Lung (tissue), 12 donors: ENCODE data around the gene STX7. TPM values are rescaled to one million over a fixed set of nuclear protein-coding genes. Genes with fewer than 3 reads are reported as not detected.

Experiments
- ATAC-seq: fragments of 200-7000 bp; cut with Tn5 transposase; one replicate; pipeline ENCODE4 v1.9.1; 2020; ENCODE audit warnings: moderate number of reproducible peaks; ENCODE audit not compliant: insufficient read depth, low FRiP score
- DNase-seq, 3 donors: peaks; one replicate each; pipeline ENCODE4 v3.0.0-alpha.2; 2013 to 2017
- H3K27ac ChIP-seq, 2 donors: one replicate each; pipeline ENCODE4 v1.5.1; 2013; ENCODE audit warnings: mild to moderate bottlenecking in 2 of 2, moderate library complexity in 2 of 2, control low read depth in 1 of 2, inconsistent platforms in 1 of 2, low read depth in 1 of 2, low read length in 1 of 2
- H3K27me3 ChIP-seq, 3 donors: one replicate each; pipeline ENCODE4 v1.5.1; 2013; ENCODE audit warnings: low read length in 2 of 3; ENCODE audit not compliant: control insufficient read depth in 3 of 3, insufficient read depth in 3 of 3
- H3K36me3 ChIP-seq, 4 donors: one replicate each; pipeline ENCODE4 v1.5.1; 2013; ENCODE audit warnings: low read length in 4 of 4, mild to moderate bottlenecking in 1 of 4, moderate library complexity in 1 of 4; ENCODE audit not compliant: control insufficient read depth in 4 of 4, insufficient read depth in 4 of 4
- H3K4me1 ChIP-seq, 5 donors: one replicate each; pipeline ENCODE4 v1.5.1; 2013; ENCODE audit warnings: low read length in 5 of 5, mild to moderate bottlenecking in 2 of 5, moderate library complexity in 1 of 5; ENCODE audit not compliant: control insufficient read depth in 5 of 5, insufficient read depth in 5 of 5
- H3K4me3 ChIP-seq: one replicate; pipeline ENCODE4 v1.5.1; 2013; ENCODE audit warnings: mild to moderate bottlenecking, control low read depth, moderate library complexity
- H3K9ac ChIP-seq, 2 donors: one replicate each; pipeline ENCODE4 v1.5.1; 2013; ENCODE audit warnings: low read length in 2 of 2, control low read depth in 1 of 2; ENCODE audit not compliant: insufficient read depth in 1 of 2
- H3K9me3 ChIP-seq, 4 donors: one replicate each; pipeline ENCODE4 v1.5.1; 2013; ENCODE audit warnings: low read length in 3 of 4, mild to moderate bottlenecking in 1 of 4, moderate library complexity in 1 of 4; ENCODE audit not compliant: control insufficient read depth in 4 of 4, insufficient read depth in 3 of 4
- CTCF ChIP-seq: IDR thresholded peaks from 2 replicates; pipeline ENCODE4 v1.5.1; 2012; ENCODE audit warnings: mild to moderate bottlenecking; ENCODE audit errors: control extremely low read depth, extremely low read depth
- WGBS, 2 donors: extraction: QIAGEN DNeasy Blood & Tissue Kit; methylation state at CpG; one replicate each; pipeline ENCODE4 v1.1.7; 2013; 5-methylcytosine and 5-hydroxymethylcytosine counted together
- polyA plus RNA-seq, 2 donors: library from polyadenylated mRNA; stranded (reverse); fragments of 200-250 nt; gene quantifications; one replicate each; pipeline ENCODE4 v1.2.1, GENCODE V29; 2013
- total RNA-seq, 2 donors: library from RNA; depleted of rRNA in 1 of 2; stranded (reverse); fragments of >200 nt in 1 of 2; gene quantifications; one replicate each; pipeline ENCODE4 v1.2.1, GENCODE V29; 2014 to 2021
- donor health status: control.
- donor health status: control.
- donor health status: Bipolar disorder and iron deficiency.
- donor health status: healthy.
- donor health status: DM: yes; HTN: yes; CAD: no.

The STX7 gene
- total and polyA plus RNA-seq, 4 donors: 14.8 to 84.8 (median 50.2) TPM

GRCh38 chr6:132515386-132515785 lies 2.5 kb upstream of the STX7 start:
- DNase-seq (no peak), ATAC-seq (no peak)
- Histone ChIP-seq H3K27ac (no peak overlapping the region), H3K27me3 (no peaks in the 10 kb centered on the region), H3K4me1 (peaks cover 0 to 28% (median 7%) of the 10 kb centered on the region in 5 donors), H3K9ac (no peak overlapping the region), H3K4me3 (no peak overlapping the region), H3K36me3 (no peaks in the 10 kb centered on the region), H3K9me3 (no peaks in the 10 kb centered on the region)
- WGBS, 2 donors: 68 to 90% methylated on average over 2 of the region's 2 CpGs
- no peak for TF ChIP-seq CTCF

GRCh38 chr6:132513831-132514545 lies 1.1 kb upstream of the STX7 start:
- WGBS, 2 donors: 24 to 30% methylated on average over 3 of the region's 3 CpGs
- Histone ChIP-seq H3K4me3 (no peak overlapping the region), H3K4me1 (peaks cover 0 to 28% (median 7%) of the 10 kb centered on the region in 5 donors), H3K27ac (no peak overlapping the region), H3K36me3 (no peaks in the 10 kb centered on the region), H3K27me3 (no peaks in the 10 kb centered on the region), H3K9me3 (no peaks in the 10 kb centered on the region), H3K9ac (no peak overlapping the region)
- TF ChIP-seq CTCF: no peak
- ATAC-seq: no peak
- peak in 2 of 3 donors; percentile 11 to 16 for DNase-seq

- Histone ChIP-seq H3K9me3 (no peaks in the 10 kb centered on the region), H3K27me3 (no peaks in the 10 kb centered on the region), H3K4me1 (peaks cover 0 to 28% (median 10%) of the 10 kb centered on the region in 5 donors), H3K27ac (peak overlapping the region; percentile 75 to 99), H3K9ac (peak overlapping the region; percentile 41 to 71), H3K4me3 (peak overlapping the region; percentile 95), H3K36me3 (peaks cover 0 to 3% (median under 1%) of the 10 kb centered on the region in 4 donors)
- no peak for DNase-seq
- no peak for TF ChIP-seq CTCF
- 0 to 1% methylated on average over 7 of the region's 7 CpGs for WGBS, 2 donors
- ATAC-seq: no peak
These were observed 626 bp downstream of the STX7 start for GRCh38 chr6:132512342-132512637.
